ENCODE data around the gene SMO.
"Not testable (repeated sequence)": the region's sequence is repeated elsewhere in the genome, so short reads cannot be mapped to it uniquely, and the experiment has no call there.

Gene SMO

GRCh38 chr7:129205987-129206785, 17.8 kb downstream of the SMO start:
- in situ Hi-C loops (cut with HindIII; ENCODE audit: low sequenced_read_pairs): no loop called here

GRCh38 chr7:129208667-129209066, 20.2 kb downstream of the SMO start:
- in situ Hi-C loops (cut with HindIII; ENCODE audit: low sequenced_read_pairs): no loop called here

- in situ Hi-C loops (cut with HindIII; ENCODE audit: low sequenced_read_pairs): no loop called here
These were observed 20.9 kb downstream of the SMO start for GRCh38 chr7:129209067-129209926.

- in situ Hi-C loops (cut with HindIII; ENCODE audit: low sequenced_read_pairs): loop anchor here (5.0 kb wide), 2 partner anchors 47 to 87 kb away; no protein-coding TSS in a partner anchor
These were observed 22.0 kb downstream of the SMO start for GRCh38 chr7:129210256-129210988.

GRCh38 chr7:129210989-129211312, 22.5 kb downstream of the SMO start:
- in situ Hi-C loops (cut with HindIII; ENCODE audit: low sequenced_read_pairs): loop anchor here (5.0 kb wide), 2 partner anchors 46 to 86 kb away; no protein-coding TSS in a partner anchor

- in situ Hi-C loops (cut with HindIII; ENCODE audit: low sequenced_read_pairs): loop anchor here (5.0 kb wide), 2 partner anchors 45 to 85 kb away; no protein-coding TSS in a partner anchor
These were observed 23.7 kb downstream of the SMO start for GRCh38 chr7:129212126-129212525.

GRCh38 chr7:129212596-129212995, 24.2 kb downstream of the SMO start:
- in situ Hi-C loops (cut with HindIII; ENCODE audit: low sequenced_read_pairs): loop anchor here (5.0 kb wide), 2 partner anchors 45 to 85 kb away; no protein-coding TSS in a partner anchor

- in situ Hi-C loops (cut with HindIII; ENCODE audit: low sequenced_read_pairs): loop anchor here (5.0 kb wide), 2 partner anchors 43 to 83 kb away; no protein-coding TSS in a partner anchor
These were observed 25.4 kb downstream of the SMO start for GRCh38 chr7:129213828-129214227.

- in situ Hi-C loops (cut with HindIII; ENCODE audit: low sequenced_read_pairs): not testable (repeated sequence)
These were observed 27.3 kb downstream of the SMO start for GRCh38 chr7:129215691-129216090.

GRCh38 chr7:129216101-129216715, 27.8 kb downstream of the SMO start:
- in situ Hi-C loops (cut with HindIII; ENCODE audit: low sequenced_read_pairs): not testable (repeated sequence)

- in situ Hi-C loops (cut with HindIII; ENCODE audit: low sequenced_read_pairs): not testable (repeated sequence)
These were observed 28.5 kb downstream of the SMO start for GRCh38 chr7:129216821-129217416.

GRCh38 chr7:129218514-129219062, 30.2 kb downstream of the SMO start:
- in situ Hi-C loops (cut with HindIII; ENCODE audit: low sequenced_read_pairs): no loop called here

- in situ Hi-C loops (cut with HindIII; ENCODE audit: low sequenced_read_pairs): not testable (repeated sequence)
These were observed 30.7 kb downstream of the SMO start for GRCh38 chr7:129219166-129219565.

GRCh38 chr7:129222064-129222463, 33.6 kb downstream of the SMO start:
- in situ Hi-C loops (cut with HindIII; ENCODE audit: low sequenced_read_pairs): no loop called here

- in situ Hi-C loops (cut with HindIII; ENCODE audit: low sequenced_read_pairs): no loop called here
These were observed 36.1 kb downstream of the SMO start, which contains the start of gene AHCYL2 for GRCh38 chr7:129224251-129225205. AHCYL2 (plus strand) TSS chr7:129225030.

- in situ Hi-C loops (cut with HindIII; ENCODE audit: low sequenced_read_pairs): no loop called here
These were observed 36.9 kb downstream of the SMO start for GRCh38 chr7:129225206-129225930.

GRCh38 chr7:129225931-129226572, 37.6 kb downstream of the SMO start:
- in situ Hi-C loops (cut with HindIII; ENCODE audit: low sequenced_read_pairs): no loop called here

All from endothelial cell of hepatic sinusoid (primary cell).